NCI-H2171 (cell line): ENCODE measurements around the gene ATP9B.
"Not testable (repeated sequence)": the region's sequence is repeated elsewhere in the genome, so short reads cannot be mapped to it uniquely, and the experiment has no call there.

Experiments
- DNase-seq: peaks from one replicate; lab custom pipeline; 2025; lab: John Stamatoyannopoulos, UW

The ATP9B gene

GRCh38 chr18:79366177-79367094 lies 297.2 kb downstream of the ATP9B start:
- no peak for DNase-seq

GRCh38 chr18:79367480-79367879 lies 298.3 kb downstream of the ATP9B start:
- DNase-seq = no peak

DNA sequence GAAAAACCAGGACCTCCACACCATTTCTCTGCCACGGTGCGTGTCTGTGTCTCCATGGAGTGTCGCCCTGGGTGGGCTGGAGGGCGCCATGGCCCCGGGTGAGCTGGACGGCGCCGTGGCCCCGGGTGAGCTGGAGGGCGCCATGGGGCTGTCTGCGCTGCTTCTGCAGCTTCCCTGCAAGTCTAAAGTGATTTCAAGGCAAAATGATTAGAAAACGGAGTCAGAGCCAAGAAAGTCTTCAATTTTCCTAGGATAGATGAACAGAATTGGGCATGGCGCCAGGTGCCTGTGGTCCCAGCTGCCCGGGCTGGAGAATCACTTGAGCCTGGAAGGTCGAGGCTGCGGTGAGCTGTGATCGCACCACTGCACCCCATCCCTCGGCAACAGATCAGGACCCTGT lies 298.8 kb downstream of the ATP9B start:
- DNase-seq = no peak

- DNase-seq = no peak
Measured at GRCh38 chr18:79368681-79369080, 299.5 kb downstream of the ATP9B start.

- DNase-seq = no peak
Measured at GRCh38 chr18:79371561-79372121, 302.4 kb downstream of the ATP9B start.

DNA sequence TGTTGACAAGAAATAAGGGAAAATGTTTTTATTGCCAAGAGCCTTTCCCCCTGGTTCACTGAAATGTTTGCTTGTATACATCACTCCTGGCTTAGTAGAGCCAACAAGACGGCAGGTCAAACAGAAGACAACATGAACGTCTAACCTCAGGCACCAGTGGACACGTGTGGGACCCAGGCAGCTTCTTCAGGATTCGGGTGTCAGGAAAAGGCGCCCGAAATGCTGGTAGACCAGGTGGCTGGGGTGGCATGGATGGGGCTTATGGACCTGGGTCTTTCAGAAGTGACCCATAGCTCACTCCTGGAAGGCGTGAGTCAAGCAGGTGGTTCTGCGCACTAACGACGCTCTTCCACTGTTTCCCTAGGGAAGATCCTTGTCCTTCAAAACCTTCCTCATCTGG lies 303.3 kb downstream of the ATP9B start:
- DNase-seq = no peak

GRCh38 chr18:79372991-79373390 lies 303.8 kb downstream of the ATP9B start:
- DNase-seq = no peak

DNA sequence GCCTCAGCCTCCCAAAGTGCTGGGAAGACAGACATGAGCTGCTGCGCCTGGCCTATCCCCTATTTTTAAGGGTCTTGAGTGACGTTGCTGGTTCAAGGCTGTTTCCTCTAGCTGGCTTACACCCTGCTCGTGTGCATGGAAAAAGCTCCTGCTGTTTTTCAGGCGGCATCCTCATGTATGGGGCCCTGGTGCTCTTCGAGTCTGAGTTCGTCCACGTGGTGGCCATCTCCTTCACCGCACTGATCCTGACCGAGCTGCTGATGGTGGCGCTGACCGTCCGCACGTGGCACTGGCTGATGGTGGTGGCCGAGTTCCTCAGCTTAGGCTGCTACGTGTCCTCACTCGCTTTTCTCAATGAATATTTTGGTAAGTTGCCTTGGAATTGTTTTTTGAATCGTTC lies 304.5 kb downstream of the ATP9B start:
- DNase-seq = no peak

- no peak for DNase-seq
Measured at GRCh38 chr18:79374408-79375171, 305.4 kb downstream of the ATP9B start.

- no peak for DNase-seq
Measured at GRCh38 chr18:79375441-79376154, 306.4 kb downstream of the ATP9B start.

DNA sequence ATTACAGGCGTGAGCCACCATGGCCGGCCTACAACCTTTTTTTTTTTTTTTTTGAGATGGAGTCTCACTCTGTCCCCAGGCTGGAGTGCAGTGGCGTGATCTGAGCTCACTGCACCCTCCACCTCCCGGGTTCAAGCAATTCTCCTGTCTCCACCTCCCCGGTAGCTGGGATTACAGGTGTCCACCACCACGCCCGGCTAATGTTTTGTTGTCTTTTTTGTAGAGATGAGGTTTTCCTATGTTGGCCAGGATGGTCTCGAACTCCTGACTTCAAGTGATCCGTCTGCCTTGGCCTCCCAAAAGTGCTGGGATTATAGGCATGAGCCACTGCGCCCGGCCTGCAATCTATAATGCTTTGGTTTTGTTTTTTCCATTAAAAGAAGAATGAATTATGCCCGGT lies 307.5 kb downstream of the ATP9B start:
- DNase-seq = not testable (repeated sequence)

DNA sequence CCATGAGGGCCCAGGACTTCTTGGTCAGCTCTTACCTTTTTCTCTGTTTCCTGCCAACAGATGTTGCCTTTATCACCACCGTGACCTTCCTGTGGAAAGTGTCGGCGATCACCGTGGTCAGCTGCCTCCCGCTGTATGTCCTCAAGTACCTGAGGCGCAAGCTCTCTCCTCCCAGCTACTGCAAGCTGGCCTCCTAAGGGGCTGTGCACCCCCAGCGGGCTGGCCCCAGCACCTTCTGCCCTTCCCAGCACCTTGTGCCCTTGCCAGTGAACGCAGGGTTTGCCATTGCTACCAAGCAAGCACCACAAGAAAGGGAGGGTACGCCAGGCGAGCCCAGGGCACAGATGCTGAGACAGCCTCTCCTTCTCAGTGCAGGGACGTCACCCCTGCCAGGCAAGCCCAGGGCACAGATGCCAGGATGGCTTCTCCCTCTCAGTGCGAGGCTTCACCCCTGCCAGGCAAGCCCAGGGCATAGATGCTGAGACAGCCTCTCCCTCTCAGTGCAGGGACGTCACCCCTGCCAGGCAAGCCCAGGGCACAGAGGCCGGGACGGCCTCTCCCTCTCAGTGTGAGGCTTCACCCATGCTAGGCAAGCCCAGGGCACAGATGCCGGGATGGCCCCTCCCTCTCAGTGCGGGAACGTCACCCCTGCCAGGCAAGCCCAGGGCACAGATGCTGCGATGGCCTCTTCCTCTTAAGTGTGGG lies 308.1 kb downstream of the ATP9B start:
- no peak for DNase-seq

DNA sequence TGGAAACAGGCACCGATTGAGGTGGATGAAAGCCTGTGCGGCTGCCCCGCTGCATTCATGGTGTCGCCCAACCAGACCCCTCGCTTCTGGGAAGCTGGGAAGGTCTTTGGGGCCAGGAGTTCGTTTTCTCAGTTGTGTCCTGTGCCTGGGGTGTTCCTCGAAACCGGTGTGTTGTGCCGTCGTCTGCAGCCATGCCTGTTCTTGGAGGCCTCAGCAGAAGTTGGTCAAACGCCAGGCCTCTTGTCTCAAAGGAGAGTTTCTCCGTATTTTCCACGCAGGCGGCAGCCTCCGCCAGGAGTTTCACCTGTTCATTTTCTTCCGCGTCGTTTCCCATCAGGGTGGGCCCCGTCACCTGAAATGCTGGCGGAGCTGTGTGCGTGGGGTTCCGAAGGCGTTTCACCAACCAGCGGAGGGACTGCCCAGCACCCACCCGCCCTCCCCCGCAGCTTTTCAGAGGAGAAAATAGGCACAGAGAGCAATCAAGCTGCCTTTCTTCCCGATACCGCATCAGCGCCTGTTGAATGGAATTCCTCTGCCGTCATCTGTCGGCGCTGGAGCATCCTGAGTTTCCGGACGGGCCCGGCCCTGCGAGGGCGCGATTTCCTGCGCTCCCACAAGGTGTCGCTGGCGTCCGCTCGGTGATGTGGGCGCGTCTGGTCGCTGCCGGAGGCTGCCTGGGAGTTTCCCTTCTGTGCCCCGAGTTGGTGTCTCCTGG lies 309.5 kb downstream of the ATP9B start:
- no peak for DNase-seq

GRCh38 chr18:79379251-79379905 lies 310.2 kb downstream of the ATP9B start:
- DNase-seq = no peak

DNA sequence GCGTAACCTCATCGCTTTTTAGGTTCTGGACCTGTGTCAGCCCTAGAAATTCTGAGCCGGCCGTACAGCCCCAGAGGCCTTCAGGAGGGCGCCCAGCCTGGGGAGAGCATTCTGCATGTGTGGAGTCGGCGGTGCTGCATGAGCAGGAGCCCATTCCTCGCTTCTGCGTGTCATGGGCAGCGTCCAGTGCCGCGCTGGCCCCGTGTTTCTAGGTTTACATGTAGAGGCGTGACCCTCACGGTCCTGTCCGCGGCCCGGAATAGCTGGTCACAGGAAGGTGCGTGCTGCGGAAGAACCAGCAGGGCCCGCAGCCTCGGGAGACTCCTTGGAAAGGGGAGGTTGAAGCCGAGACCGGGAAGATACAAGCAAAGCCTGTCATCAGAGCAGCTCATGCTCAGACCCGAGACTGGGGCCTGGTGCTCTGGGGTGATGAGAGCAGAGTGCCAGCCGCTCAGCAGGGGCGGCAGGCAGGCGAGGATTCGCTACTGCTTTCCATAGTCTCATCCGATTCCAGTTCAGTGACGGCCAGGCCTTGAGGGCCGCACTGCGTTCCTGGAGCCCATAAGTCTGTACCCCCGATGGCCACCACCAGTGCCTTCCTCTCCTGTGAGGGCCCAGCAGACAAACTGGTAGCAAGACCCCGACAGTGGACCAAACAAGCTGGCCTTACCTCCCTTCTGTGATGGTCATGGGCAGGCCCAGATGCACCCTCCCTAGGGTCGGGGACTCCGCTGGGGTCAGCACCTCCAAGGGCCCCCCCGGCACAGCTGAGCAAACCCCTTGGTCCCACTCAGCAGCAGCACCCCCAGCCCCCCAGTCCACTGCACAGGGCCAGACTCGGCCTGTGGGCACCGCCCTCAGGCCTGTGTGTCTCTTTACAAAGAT lies 311.0 kb downstream of the ATP9B start:
- DNase-seq = no peak

DNA sequence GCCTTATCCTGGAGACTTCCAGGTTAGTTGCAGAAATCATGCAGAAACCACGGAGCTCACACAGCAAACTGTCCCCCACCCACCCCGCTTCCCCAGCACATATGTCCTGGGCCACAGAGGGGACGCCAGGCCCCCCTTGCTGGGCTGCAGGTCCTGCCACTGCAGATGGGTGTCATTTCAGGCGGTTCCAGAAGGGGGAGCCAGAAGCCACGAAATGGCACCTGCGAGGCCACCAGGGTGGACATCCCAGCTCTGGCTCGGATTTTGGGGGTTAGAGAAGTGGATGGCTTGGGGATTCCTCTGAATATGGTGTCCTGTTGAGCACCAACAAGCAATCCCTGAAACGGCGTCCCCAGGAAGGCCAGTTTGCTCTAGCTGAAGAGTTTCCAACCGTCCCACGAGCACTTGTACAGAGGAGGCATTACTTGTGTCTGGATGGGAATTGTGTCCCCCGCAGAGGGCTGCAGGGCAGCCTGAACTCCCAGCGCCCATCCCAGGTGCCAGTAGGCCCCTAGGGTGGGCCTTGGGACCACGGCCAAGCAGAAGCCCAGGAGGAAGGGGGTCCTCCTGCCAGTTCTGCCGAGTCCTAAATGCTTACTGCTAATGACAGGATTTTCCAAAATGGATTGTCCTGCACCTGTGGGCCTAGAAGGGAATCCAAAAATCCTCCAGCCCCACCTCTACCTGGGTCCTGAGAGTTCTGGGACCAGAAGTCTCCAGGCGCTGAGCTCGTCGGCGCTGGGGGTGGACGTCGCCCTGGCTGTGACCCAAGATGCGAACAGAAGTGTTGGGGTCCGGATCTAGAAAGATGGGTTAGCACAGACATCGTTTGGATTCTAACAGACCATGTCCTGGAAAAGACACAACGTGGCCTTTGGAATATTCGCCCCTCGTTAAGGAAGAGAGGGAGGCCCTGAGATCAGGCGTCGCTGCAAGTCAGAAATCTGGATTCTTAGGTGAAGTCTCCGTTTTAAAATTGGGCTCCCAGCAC lies 311.9 kb downstream of the ATP9B start:
- no peak for DNase-seq

DNA sequence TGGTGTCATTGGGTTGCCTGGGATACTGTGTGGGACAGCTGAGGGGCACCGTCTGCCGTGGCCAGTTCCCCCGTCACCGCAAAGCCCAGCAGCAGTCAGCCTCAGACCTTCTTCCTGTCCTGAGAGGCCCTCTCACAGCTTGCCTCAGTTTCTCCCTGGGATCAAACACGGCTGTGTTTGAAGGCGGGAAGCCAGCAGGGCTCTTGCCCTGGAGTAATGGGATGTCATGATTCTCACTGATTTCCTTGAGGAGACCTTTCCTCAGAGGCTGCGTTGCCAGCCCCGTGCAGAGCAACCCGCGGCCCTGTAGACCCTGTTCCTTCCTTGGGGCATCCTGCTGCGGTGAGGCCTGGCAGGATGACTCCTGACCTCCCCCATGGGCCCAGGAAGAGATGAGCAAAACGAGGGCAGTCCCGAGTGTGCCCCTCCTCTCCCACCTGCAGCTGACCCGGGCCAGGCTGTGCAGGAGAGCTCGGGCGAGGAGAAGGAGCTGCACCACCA lies 312.7 kb downstream of the ATP9B start:
- no peak for DNase-seq
